CD14-positive monocyte (primary cell): ENCODE data around the gene HES2. TPM values are rescaled to one million over a fixed set of nuclear protein-coding genes. Genes with fewer than 3 reads are reported as not detected.

Experiments used
- DNase-seq, 3 donors: peaks; one replicate each; pipeline ENCODE4 v3.0.0-alpha.2; 2011 to 2022
- H2AFZ ChIP-seq: 2 replicates; pipeline ENCODE4 v1.6.0; 2012; ENCODE audit warnings: mild to moderate bottlenecking, low read depth, low read length, inconsistent platforms; ENCODE audit not compliant: insufficient read depth, poor library complexity, severe bottlenecking
- H3K27ac ChIP-seq, 2 donors: 1 replicate in 1 of 2; 2 replicates in 1 of 2; pipeline ENCODE4 v1.5.1; 2012 to 2013; ENCODE audit warnings: low read length in 2 of 2, control low read depth in 1 of 2, inconsistent platforms in 1 of 2, low read depth in 1 of 2, mild to moderate bottlenecking in 1 of 2
- H3K27me3 ChIP-seq, 2 donors: one replicate each; pipeline versions ENCODE4 v1.6.0 to v1.6.1; 2011 to 2013; ENCODE audit warnings: low read length in 2 of 2; ENCODE audit not compliant: control insufficient read depth in 2 of 2, insufficient read depth in 2 of 2
- H3K36me3 ChIP-seq, 2 donors: replicated peaks in 1 of 2; 1 replicate in 1 of 2; 2 replicates in 1 of 2; pipeline versions ENCODE4 v1.5.1 to v1.6.1; 2012 to 2013; ENCODE audit warnings: low read length in 2 of 2, control low read depth in 1 of 2, inconsistent platforms in 1 of 2, mild to moderate bottlenecking in 1 of 2; ENCODE audit not compliant: insufficient read depth in 2 of 2, control insufficient read depth in 1 of 2
- H3K4me1 ChIP-seq, 2 donors: 1 replicate in 1 of 2; 2 replicates in 1 of 2; pipeline versions ENCODE4 v1.5.1 to v1.6.1; 2012 to 2013; ENCODE audit warnings: low read length in 2 of 2, control low read depth in 1 of 2, inconsistent platforms in 1 of 2, mild to moderate bottlenecking in 1 of 2, moderate library complexity in 1 of 2; ENCODE audit not compliant: insufficient read depth in 2 of 2, control insufficient read depth in 1 of 2
- H3K4me2 ChIP-seq: replicated peaks from 2 replicates; pipeline ENCODE3; 2012; ENCODE audit warnings: low read length, moderate library complexity, mild to moderate bottlenecking; ENCODE audit not compliant: poor library complexity, severe bottlenecking; ENCODE audit errors: extremely low read depth
- H3K4me3 ChIP-seq, 3 experiments: fragments of 200-600 bp in 1 of 3; sonication (generic) in 1 of 3; replicated peaks in 1 of 3; 1 replicate in 2 of 3; 2 replicates in 1 of 3; pipeline ENCODE4 v1.5.1; 2011 to 2013; ENCODE audit warnings: low read length in 3 of 3, mild to moderate bottlenecking in 3 of 3, control low read depth in 2 of 3, low read depth in 2 of 3, inconsistent platforms in 1 of 3, moderate library complexity in 1 of 3
- H3K79me2 ChIP-seq: 2 replicates; pipeline ENCODE4 v1.6.0; 2012; ENCODE audit warnings: mild to moderate bottlenecking, control low read depth, inconsistent platforms, low read length, moderate library complexity; ENCODE audit not compliant: insufficient read depth
- H3K9ac ChIP-seq: 2 replicates; pipeline ENCODE4 v1.6.0; 2017; ENCODE audit warnings: low read length, mild to moderate bottlenecking; ENCODE audit not compliant: insufficient read depth, poor library complexity, severe bottlenecking
- H3K9me3 ChIP-seq, 2 donors: replicated peaks in 1 of 2; 1 replicate in 1 of 2; 2 replicates in 1 of 2; pipeline versions ENCODE4 v1.5.1 to v1.6.1; 2012 to 2013; ENCODE audit warnings: low read length in 2 of 2, control low read depth in 1 of 2; ENCODE audit not compliant: control insufficient read depth in 1 of 2, insufficient read depth in 1 of 2
- H4K20me1 ChIP-seq: 2 replicates; pipeline ENCODE4 v1.6.0; 2012; ENCODE audit warnings: mild to moderate bottlenecking, low read length, control low read depth, moderate library complexity; ENCODE audit not compliant: insufficient read depth
- H3K27ac Mint-ChIP-seq, 7 donors: one replicate each; pipeline ENCODE4 v1.8.0; 2020; ENCODE audit warnings: mild to moderate bottlenecking in 7 of 7, mixed read lengths in 7 of 7, moderate library complexity in 6 of 7, inconsistent platforms in 2 of 7
- H3K27me3 Mint-ChIP-seq, 3 donors: one replicate each; pipeline ENCODE4 v1.8.0; 2021 to 2022; ENCODE audit warnings: low read depth in 3 of 3, mild to moderate bottlenecking in 3 of 3, mixed read lengths in 3 of 3, moderate library complexity in 3 of 3, inconsistent platforms in 1 of 3
- H3K36me3 Mint-ChIP-seq, 2 donors: one replicate each; pipeline ENCODE4 v1.8.0; 2020; ENCODE audit warnings: mixed read lengths in 2 of 2, inconsistent platforms in 1 of 2, mild to moderate bottlenecking in 1 of 2
- H3K4me1 Mint-ChIP-seq: one replicate; pipeline ENCODE4 v1.8.0; 2020; ENCODE audit warnings: mild to moderate bottlenecking, mixed read lengths
- H3K4me3 Mint-ChIP-seq, 2 donors: one replicate each; pipeline ENCODE4 v1.8.0; 2020; ENCODE audit warnings: mild to moderate bottlenecking in 2 of 2, mixed read lengths in 2 of 2, moderate library complexity in 1 of 2
- H3K9me3 Mint-ChIP-seq, 7 donors: one replicate each; pipeline ENCODE4 v1.8.0; 2020 to 2022; ENCODE audit warnings: mixed read lengths in 7 of 7, mild to moderate bottlenecking in 6 of 7, moderate library complexity in 6 of 7, inconsistent platforms in 2 of 7
- CTCF ChIP-seq: fragments of 200-600 bp; IDR thresholded peaks from one replicate; pipeline ENCODE4 v1.8.0; 2022; ENCODE audit warnings: antibody characterized with exemption, mild to moderate bottlenecking
- WGBS: methylation state at CpG from one replicate; pipeline ENCODE4 v1.1.5; 2013; ENCODE audit warnings: missing lambda C conversion rate; ENCODE audit not compliant: insufficient coverage; 5-methylcytosine and 5-hydroxymethylcytosine counted together
- intact Hi-C, 2 donors: fragments of 100-400 bp; cut with micrococcal nuclease; formaldehyde crosslinking; loops; one replicate each; pipeline versions ENCODE4 v1.15.0 to v1.15.1; 2023
- polyA plus RNA-seq, 3 donors: library from polyadenylated mRNA; depleted of rRNA in 1 of 3; unstranded in 2 of 3; stranded (reverse) in 1 of 3; fragments of 300-500 nt in 2 of 3; fragments of >200 nt in 1 of 3; fragmentation: Illumina TruSeq in 2 of 3; gene quantifications; 1 replicate in 2 of 3; 2 replicates in 1 of 3; pipeline ENCODE4 v1.2.3, GENCODE V29; 2012 to 2021

Gene HES2
- polyA plus RNA-seq, 3 donors = not detected

- Mint-ChIP-seq H3K4me3 (no peak overlapping the region), H3K4me1 (peaks cover 4% of the 10 kb centered on the region), H3K27me3 (peaks cover 0 to 1% (median 0%) of the 10 kb centered on the region in 3 donors), H3K9me3 (peaks cover 3 to 13% (median 8%) of the 10 kb centered on the region in 7 donors), H3K36me3 (no peaks in the 10 kb centered on the region), H3K27ac (peak overlapping the region in 1 of 7 donors; percentile 21)
- intact Hi-C loops = no loop called here
- WGBS = 85% methylated on average over 18 of the region's 22 CpGs
- Histone ChIP-seq H3K9me3 (peaks cover 0 to 5% of the 10 kb centered on the region in 2 donors), H3K27me3 (no peaks in the 10 kb centered on the region), H4K20me1 (no peaks in the 10 kb centered on the region), H3K4me3 (no peak overlapping the region), H3K9ac (no peak overlapping the region), H2AFZ (no peak overlapping the region), H3K36me3 (no peaks in the 10 kb centered on the region), H3K4me1 (no peaks in the 10 kb centered on the region), H3K4me2 (no peak overlapping the region), H3K79me2 (peaks cover 3% of the 10 kb centered on the region), H3K27ac (no peak overlapping the region)
- TF ChIP-seq CTCF = no peak
- DNase-seq = no peak
Observed at GRCh38 chr1:6385488-6386191, 34.1 kb downstream of the HES2 start.

DNA sequence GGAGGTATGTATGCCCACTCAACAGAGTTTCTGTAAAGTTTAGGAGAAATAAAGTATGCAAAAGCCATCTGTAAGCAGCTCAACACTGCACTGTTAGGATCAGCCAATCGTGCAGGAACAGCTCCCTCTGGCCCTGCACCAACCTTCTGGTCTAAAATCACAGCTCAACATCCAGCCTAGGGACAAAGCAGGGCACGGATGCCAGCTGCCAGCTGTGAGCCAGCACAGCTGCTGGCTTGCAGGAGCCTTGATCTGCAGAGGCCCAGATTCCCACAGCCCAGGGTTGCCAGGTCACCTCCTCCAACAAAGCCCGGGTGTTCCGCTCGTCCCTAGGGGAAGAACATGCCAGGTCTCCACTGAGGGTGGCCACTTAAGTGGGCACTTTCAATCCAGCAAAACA lies 34.8 kb downstream of the HES2 start:
- H3K4me2 ChIP-seq = no peak overlapping the region

More for the DNA sequence above, 34.8 kb downstream of the HES2 start:
- Histone ChIP-seq H3K9ac (no peak overlapping the region), H3K27me3 (no peaks in the 10 kb centered on the region), H2AFZ (no peak overlapping the region), H3K4me1 (no peaks in the 10 kb centered on the region), H3K36me3 (no peaks in the 10 kb centered on the region), H3K79me2 (peaks cover 3% of the 10 kb centered on the region), H3K9me3 (peaks cover 0 to 5% of the 10 kb centered on the region in 2 donors), H3K4me3 (no peak overlapping the region), H3K27ac (no peak overlapping the region), H4K20me1 (no peaks in the 10 kb centered on the region)
- no peak for TF ChIP-seq CTCF
- no peak overlapping the region for H3K4me3 Mint-ChIP-seq
- peaks cover 4 to 18% (median 10%) of the 10 kb centered on the region in 7 donors for H3K9me3 Mint-ChIP-seq
- intact Hi-C loops = no loop called here
- peaks cover 0 to 1% (median 0%) of the 10 kb centered on the region in 3 donors for H3K27me3 Mint-ChIP-seq
- WGBS = 92% methylated on average over 5 of the region's 5 CpGs
- no peak overlapping the region for H3K27ac Mint-ChIP-seq
- DNase-seq = no peak
- no peaks in the 10 kb centered on the region for H3K36me3 Mint-ChIP-seq
- peaks cover 4% of the 10 kb centered on the region for H3K4me1 Mint-ChIP-seq
